ENCODE measurements around the gene SKAP2. TPM values are rescaled to one million over a fixed set of nuclear protein-coding genes. Genes with fewer than 3 reads are reported as not detected.
"Not testable (repeated sequence)": the region's sequence is repeated elsewhere in the genome, so short reads cannot be mapped to it uniquely, and the experiment has no call there.

Gene SKAP2
- total RNA-seq, 4 donors from 2014 or later, result 8.2 to 26.1 (median 11.8) TPM

- H3K4me1 ChIP-seq, result no peaks in the 10 kb centered on the region
- DNase-seq, result no peak
- no peaks in the 10 kb centered on the region for H3K36me3 ChIP-seq
Measured at GRCh38 chr7:26841003-26841739, 23.2 kb downstream of the SKAP2 start.

DNA sequence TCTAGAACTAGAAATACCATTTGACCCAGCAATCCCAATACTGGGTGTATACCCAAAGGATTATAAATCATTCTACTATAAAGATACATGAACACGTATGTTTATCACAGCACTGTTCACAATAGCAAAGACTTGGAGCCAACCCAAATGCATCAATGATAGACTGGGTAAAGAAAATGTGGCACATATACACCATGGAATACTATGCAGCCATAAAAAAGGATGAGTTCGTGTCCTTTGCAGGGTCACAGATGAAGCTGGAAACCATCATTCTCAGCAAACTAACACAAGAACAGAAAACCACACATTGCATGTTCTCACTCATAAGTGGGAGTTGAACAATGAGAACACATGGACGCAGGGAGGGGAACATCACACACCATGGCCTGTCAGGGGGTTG is 27.6 kb downstream of the SKAP2 start:
- H3K4me3 ChIP-seq (replicated peaks in 1 of 3); H3K27ac ChIP-seq; DNase-seq; H3K4me1 ChIP-seq; H3K9me3 ChIP-seq; H3K36me3 ChIP-seq; H3K27me3 ChIP-seq; intact Hi-C loops (cut with DNase I): not testable (repeated sequence)
- WGBS, 2 donors, result 94 to 95% methylated on average over 3 of the region's 3 CpGs

More at GRCh38 chr7:26841003-26841739, 23.2 kb downstream of the SKAP2 start:
- Histone ChIP-seq H3K27me3 (no peaks in the 10 kb centered on the region), H3K4me3 (replicated peaks in 1 of 3) (no peak overlapping the region), H3K9me3 (no peaks in the 10 kb centered on the region), H3K27ac (no peak overlapping the region)
- intact Hi-C loops (cut with DNase I), result no loop called here
- 91% methylated on average over 4 of the region's 4 CpGs for WGBS, 2 donors
- no peak for TF ChIP-seq POLR2A (IDR thresholded peaks at IDR 0.05)
- no peak for TF ChIP-seq CTCF (IDR thresholded peaks at IDR 0.05)

GRCh38 chr7:26815426-26815825 is 49.0 kb downstream of the SKAP2 start:
- Histone ChIP-seq H3K9me3 (no peaks in the 10 kb centered on the region), H3K4me3 (replicated peaks in 1 of 3) (no peak overlapping the region), H3K27me3 (no peaks in the 10 kb centered on the region), H3K4me1 (no peaks in the 10 kb centered on the region), H3K36me3 (no peaks in the 10 kb centered on the region), H3K27ac (no peak overlapping the region)
- no peak for DNase-seq
- WGBS, 2 donors, result 83 to 85% methylated on average over 3 of the region's 3 CpGs
- TF ChIP-seq CTCF (IDR thresholded peaks at IDR 0.05) (no peak), POLR2A (IDR thresholded peaks at IDR 0.05) (no peak)
- intact Hi-C loops (cut with DNase I), result no loop called here

DNA sequence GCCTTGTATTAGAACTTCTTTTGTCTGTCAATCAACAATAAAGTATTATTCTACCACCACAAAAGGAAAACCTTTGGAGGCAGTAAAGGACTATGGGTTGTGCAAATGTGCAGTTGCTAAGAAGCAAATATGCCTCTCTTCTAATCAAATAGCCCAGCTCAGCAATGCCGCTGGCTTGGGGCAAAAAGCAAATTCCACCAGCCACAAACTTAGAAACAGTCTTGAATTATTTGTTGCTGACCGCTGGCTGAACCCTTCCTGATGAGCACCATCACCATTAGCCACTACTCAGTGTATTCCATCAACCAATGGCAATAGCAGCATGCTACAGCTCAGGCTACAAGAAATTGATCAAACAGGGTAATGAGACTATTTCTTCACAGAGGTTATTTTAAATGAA is 51.0 kb downstream of the SKAP2 start:
- TF ChIP-seq POLR2A (IDR thresholded peaks at IDR 0.05) (no peak), CTCF (IDR thresholded peaks at IDR 0.05) (no peak)
- H3K27ac ChIP-seq, result no peak overlapping the region
- intact Hi-C loops (cut with DNase I), result no loop called here
- 82 to 89% methylated on average over 2 of the region's 2 CpGs for WGBS, 2 donors
- H3K9me3 ChIP-seq, result no peaks in the 10 kb centered on the region
- no peak overlapping the region for H3K4me3 ChIP-seq (replicated peaks in 1 of 3)
- H3K36me3 ChIP-seq, result no peaks in the 10 kb centered on the region
- DNase-seq, result no peak
- H3K4me1 ChIP-seq, result no peaks in the 10 kb centered on the region
- H3K27me3 ChIP-seq, result no peaks in the 10 kb centered on the region

- H3K27me3 ChIP-seq, result no peaks in the 10 kb centered on the region
- DNase-seq, result no peak
- no peak overlapping the region for H3K27ac ChIP-seq
- no peaks in the 10 kb centered on the region for H3K36me3 ChIP-seq
- H3K9me3 ChIP-seq, result no peaks in the 10 kb centered on the region
- 73 to 100% methylated on average over 2 of the region's 2 CpGs for WGBS, 2 donors
- intact Hi-C loops (cut with DNase I), result no loop called here
- H3K4me1 ChIP-seq, result no peaks in the 10 kb centered on the region
- no peak overlapping the region for H3K4me3 ChIP-seq (replicated peaks in 1 of 3)
- TF ChIP-seq CTCF (IDR thresholded peaks at IDR 0.05) (no peak), POLR2A (IDR thresholded peaks at IDR 0.05) (no peak)
Measured at GRCh38 chr7:26794541-26794940, 69.8 kb downstream of the SKAP2 start.

All from thyroid gland (tissue), 4 donors.